GM21526 (cell line): ENCODE results near the gene SUPT3H.

Experiments
- ATAC-seq: cut with Tn5 transposase; IDR thresholded peaks from one replicate; pipeline ENCODE4 v1.9.1; 2021; ENCODE audit warnings: moderate library complexity; ENCODE audit not compliant: unreplicated experiment, low FRiP score

The SUPT3H gene

DNA sequence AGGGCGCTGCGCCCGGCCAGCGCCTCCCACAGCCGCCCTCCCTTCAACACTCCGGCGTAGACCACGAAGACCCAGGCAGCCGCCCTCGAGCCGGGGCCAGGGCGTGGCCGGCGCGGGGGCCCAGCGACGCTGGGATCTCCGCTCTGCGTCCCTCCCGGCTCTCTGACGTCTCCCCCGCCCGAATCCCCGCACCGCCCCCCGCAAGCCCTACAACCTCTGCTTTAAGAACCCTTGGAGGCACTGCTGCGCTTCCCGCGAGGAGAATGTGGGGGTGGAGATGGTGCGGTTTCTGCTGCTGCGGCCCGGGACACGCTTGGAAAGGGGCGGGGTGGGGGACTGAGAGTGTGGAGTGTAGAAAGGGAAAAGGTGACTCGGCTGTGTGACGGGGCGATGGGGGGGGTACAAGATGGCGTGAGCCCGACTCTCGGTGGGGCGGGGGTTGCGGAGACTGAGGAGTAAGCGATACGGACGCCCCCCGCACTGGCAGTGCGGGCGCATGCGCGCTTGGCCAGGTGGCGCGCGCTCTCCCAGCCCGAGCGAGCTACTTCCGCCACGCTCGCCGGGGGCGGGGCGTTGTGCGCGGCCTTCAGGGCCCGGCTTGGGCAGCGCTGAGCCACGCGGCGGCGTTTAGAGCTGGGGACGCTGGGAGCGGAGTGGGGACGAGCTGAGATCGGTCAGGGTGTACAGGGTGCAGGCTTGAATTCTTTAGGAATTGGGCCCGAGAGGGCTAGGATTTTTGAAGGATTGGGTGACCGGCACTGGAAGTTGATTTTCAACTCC lies at the start of gene SUPT3H:
Gene SUPT3H (minus strand): TSS at position 381 of the 780 bp plus-strand sequence.
- peak; percentile 91 for ATAC-seq

DNA sequence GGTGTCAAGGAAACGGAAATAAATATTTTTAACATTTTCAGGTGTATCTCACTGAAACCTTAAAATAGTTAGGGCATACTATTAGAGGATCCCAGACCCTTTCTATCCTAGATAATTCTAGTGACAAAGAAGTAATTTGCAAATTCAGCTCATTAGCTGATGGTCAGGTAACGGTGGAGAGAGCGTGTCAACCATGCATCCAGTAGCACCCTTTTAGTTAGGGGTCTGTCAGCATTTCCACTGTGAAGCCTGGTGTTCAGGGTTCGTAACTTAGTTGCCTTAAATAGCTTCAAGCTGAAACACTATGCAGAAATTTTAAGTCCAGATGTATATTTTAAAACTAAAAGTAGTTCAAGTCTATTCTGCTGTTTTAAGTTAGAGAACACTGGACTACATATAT lies 48.5 kb upstream of the SUPT3H start:
- ATAC-seq = no peak

DNA sequence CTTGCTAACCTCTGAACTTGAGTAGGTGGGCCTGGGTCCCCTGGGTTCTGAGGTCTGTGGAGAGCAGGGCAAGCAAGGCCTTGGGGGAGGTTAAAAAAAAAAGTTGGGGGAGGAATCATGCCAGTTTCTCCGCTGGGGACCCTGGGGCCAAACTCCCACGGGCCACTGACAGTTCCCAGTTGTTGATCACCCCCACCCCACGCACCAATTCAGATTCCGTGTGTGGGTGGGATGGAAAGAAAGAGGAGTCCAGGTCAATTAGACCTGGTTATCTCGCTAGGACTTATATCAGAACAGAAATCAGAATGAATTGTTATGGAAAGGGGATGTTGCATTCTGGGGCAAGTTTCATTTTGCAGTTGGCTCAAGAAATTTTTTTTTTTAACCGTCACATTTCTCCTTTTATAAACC lies 46.7 kb upstream of the SUPT3H start:
- no peak for ATAC-seq

DNA sequence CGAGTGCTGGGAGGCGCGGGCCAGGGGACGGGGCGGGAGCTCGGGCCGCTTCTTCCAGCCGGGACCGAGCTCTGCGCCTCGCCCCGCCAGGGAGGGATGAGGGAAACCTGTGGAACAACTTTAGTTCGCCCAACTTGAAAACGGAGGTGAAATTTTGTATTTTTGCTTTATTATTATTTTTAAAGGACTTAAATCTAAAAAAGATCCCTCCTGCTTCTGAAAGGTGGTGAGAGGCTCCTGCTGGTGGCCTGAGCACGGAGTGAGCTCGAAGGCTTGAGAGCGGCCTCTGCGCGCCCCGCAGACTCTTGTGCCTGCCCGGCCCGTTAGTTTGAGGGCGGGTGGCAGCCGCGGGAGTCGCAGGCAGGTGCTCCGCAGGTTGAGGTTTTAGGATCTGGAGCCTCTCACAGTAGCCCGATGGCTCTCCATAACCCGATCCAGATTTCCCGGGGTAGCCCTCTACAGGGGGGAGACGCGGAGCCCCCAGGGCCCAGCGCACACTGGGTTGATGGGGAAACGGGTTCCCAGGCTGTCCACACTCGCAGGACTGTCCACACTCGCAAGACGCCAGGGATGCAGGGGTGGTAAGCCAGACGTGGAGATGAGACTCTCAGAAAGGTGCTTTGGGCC lies 46.2 kb upstream of the SUPT3H start:
- ATAC-seq = no peak

DNA sequence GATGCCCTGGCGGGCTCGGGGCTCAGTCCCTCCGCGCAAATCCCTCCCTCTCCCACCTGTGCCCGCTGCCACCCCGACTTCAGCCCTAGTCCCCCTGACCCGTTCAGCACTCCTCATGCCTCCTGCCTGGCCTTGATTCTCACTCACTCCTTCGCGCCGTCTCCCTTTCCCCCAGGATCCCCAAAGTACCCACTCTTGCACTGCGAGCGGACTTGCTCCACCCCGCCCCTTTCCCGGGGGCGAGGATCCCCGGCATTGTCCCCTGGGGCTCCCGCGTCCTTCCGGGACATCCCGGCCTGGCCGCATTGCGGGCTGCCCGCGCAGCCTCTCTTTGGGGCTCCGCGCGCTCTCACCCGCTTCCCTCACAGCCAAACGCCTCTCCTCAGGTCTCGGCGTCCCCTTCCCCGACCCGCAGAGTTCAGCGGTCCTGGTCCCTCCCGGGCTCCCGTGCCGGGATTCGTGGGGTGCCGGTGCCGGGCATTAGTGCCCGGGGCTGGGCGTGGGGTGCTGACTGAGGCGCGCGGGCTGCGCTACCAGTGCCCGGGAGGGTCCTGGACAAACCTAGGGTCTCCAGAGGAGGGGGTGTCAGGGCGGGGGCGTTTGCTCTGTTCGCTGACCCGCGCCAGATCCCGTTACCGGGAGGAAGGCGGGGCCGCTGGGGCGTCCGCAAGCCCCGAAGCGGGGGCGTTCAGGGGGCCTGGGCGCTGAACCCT lies 45.5 kb upstream of the SUPT3H start:
- no peak for ATAC-seq

DNA sequence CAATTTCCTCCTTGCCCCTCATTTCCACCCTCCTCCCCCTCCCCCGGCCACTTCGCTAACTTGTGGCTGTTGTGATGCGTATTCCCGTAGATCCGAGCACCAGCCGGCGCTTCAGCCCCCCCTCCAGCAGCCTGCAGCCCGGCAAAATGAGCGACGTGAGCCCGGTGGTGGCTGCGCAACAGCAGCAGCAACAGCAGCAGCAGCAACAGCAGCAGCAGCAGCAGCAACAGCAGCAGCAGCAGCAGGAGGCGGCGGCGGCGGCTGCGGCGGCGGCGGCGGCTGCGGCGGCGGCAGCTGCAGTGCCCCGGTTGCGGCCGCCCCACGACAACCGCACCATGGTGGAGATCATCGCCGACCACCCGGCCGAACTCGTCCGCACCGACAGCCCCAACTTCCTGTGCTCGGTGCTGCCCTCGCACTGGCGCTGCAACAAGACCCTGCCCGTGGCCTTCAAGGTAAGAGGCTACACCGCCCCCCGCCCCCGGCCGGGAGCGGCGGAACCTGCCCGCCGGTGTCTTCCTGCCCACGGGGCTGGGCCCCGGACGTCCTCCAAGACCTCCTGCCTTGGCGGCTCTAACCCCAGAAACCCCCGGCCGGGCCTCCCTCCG lies 44.9 kb upstream of the SUPT3H start:
- no peak for ATAC-seq

DNA sequence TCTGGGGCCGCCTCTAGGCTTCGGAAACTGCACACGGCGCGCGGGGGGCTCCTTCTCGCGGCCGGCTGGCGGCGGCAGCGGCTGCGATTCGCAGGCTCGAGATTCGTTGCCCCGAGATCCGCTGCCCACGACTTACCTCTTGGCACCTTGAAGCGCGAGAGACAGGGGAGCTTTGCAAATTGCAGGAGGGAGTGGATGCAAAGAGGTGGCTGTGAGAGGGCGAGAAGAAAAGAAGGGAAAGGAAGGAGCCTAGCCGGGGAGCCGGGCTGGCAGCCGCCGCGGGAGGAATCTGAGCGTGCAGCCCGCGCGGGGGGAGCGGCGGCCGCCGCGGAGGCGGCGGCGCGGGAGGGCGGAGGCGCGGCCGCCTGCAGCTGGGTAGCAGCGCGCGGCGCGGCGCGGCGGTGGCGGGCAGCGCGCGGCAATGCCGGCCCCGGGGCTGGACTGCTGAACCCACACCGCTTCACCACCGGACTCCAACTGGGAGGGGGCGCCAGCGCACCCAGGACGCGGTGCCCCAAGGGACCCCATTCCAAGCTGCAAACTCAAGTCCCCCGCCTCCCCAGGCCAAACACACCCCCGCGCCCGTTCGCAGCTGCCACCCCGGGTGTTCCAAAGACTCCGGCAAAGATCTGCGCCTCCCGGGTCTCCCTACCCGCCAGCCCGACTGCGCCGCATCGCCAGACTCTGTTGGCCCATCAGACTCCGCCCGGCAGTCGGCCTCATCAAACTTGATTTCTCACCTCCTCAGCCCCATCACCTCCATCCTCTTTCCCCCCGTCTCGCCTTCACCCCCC lies 44.2 kb upstream of the SUPT3H start:
- no peak for ATAC-seq

DNA sequence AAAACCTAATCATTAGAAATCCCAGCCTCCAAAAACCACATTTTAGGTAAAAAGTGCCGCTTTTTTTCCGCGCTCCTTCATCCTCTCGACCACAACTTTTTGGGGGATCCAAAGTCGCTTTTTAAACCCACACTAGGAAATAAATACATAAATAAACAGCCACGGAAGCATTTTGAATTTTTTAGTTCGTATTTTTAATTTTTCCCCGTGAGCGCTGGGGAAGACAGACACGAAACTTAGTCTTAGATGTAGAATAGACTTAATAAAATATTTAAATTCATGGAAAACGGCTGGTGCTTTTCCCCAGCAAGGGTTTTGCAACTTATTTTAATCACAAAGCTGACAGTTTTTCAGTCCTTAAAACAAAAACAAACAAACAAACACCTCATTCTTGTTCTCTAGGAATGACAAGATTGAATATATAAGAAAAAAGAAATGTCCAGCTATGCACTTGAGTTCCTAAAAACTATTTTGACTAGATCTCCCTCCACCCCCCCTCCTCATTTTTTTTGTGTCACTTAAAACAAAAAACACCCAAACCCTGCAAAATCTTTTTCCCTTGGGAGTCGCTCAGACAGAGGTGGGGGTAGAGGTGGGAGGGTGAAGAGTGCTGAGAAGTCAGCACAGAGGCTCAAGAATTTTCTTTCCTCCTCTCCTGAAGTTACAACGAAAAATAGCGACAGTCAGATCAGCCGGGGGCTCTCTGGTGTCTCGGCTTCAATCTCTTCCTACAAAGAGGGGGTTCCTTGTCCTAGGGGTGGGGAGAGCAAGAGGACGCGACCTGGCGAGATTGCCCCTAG lies 43.4 kb upstream of the SUPT3H start:
- no peak for ATAC-seq

DNA sequence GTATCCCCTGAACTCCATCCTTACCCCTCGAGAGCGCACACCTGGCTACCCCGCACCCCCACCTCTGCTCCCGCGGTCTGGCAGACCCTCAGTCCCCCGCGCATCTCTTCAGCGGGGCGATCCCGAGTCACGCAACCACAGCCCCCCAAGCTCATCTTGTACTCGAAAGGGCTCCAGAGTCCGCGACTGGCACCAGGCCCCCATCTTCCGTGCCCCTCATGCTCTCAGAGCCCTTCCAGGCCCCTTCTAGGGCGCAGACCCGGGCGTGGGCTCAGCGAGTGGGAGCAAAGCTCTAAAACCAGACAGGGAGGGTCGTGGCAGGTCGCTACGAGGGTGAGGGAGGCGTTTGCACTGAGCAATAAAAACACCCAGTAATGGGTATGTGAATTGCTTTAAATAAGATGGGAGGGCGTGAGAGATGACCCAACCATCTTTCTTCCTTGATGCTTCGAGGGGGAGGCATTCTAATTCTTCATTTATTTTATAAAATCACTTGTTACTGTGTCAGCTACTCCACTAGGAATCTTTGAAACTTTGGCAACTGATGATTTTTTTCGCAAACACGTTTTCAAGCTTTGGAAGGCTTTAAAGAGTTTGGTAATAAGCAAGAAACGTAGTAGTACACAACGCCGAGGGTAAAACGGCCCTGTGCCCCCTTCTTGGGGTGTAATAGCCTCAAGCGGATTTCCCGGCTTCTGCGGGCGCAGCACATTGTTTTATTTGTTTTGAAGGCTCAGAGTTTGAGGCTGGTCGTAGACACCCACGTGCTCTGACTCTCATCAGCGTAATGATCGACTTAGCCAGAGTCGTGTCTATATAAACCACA lies 42.6 kb upstream of the SUPT3H start:
- ATAC-seq = no peak

DNA sequence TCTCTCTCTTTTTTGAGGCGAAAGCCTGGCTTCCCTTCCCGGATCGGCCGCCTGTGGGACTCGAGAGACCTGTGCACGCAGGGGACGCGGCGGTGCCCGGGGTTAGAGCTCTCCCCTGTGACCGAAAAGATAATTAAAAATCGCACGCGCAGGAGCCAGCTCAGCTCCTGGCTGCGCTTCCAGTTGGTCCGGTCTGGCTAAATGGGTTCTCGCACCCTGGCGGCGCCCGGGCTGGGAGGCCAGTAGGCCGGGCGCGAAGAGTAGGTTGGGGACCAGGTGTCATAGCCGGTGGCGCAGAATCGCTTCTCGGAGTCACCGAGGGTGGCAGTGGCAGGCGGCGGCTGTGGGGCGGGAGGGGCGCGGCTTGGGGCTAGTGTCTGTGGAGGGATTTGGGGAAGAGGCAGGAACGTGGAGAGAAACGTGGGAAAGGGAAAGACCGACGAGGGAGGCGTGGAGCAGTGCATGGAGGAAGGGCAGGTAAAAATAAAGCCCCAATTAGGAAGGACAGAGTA lies 41.9 kb upstream of the SUPT3H start:
- ATAC-seq = no peak

DNA sequence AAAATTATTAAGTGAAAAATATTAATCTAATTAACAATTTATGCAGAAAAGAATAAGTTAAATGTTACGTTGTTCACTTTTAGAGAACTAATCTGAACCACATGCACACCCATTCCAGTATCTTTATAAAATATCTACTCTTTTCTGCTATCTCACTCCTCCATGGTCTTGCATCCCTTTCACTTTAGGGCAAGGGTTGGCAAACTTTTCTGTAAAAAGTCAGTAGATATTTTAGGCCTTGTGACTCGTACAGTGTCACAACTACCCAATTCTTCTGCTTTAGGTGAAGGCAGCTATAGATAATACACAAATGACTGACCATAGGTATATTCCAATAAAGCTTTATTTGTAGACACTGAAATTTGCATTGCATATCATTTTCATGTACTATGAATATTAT lies 39.7 kb upstream of the SUPT3H start:
- ATAC-seq = no peak

DNA sequence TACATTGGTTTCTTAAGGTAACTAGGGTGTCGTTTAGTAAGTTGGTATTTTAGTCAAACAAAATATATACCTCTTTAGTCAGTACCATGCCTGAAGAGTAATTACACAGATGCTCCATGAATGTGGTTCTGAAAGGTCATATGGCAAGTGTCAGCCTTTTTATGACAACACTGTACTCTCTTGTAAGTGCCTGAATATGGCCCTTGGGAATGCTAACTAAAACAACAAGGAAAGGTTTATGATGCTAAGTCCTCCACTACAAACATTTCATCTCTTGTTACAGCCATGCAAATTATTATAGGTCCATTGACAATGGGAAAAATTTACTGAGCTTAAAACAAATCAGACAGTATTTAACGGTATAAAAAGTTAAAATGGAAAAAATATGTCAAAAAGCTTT lies 39.0 kb upstream of the SUPT3H start:
- ATAC-seq = no peak

DNA sequence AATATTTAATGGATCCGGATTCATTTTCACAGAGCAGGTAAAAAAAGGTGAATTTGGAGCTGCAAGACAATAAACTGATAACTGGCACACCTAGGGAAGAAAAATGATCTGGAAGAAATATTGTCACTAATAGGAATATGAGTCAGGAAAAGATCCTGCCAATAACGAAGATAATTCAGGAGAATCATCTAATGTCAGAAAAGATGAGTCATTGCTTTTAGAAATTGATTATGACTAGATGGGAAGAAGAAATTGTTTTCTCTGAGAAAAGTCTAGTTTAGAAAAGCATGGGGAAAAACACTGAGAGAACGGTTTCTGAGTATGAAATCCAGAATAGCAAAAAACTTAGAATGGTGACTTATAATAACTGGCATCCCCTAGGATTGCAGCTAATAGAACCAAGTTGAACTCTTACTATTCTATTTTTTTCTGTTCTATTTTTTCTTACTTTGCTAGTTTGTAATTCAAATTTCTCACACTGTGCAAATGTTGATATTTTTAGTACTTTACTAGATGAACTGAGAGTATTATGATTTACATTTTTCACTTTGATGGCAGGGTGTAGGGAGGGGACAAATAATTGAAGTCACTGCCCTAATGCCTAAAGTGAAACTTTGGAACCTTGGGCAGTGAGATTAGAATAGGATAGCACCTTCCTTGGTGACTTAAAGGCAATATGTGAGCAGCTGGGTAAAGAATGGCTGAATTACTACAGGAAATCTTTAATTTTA lies 38.2 kb upstream of the SUPT3H start:
- ATAC-seq = no peak

DNA sequence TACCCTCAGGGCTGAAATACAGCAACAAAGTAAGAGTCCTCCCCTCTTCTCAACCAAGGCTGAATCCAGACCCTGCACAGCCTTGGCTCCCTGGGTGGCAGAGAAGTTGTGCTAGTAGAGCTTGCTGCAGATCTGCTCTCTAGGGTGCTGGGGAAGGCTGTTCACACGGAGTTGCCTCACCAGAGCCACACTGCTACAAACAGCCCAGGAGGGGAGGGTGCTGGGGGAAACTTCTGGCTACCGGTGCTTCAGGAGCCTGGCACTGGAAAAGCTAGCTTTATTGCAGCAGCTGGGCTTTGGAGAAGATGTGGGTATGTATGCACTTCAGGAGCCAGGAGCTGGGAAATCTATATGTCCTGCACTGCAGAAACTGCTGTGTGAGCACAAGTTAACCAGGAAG lies 37.6 kb upstream of the SUPT3H start:
- no peak for ATAC-seq

DNA sequence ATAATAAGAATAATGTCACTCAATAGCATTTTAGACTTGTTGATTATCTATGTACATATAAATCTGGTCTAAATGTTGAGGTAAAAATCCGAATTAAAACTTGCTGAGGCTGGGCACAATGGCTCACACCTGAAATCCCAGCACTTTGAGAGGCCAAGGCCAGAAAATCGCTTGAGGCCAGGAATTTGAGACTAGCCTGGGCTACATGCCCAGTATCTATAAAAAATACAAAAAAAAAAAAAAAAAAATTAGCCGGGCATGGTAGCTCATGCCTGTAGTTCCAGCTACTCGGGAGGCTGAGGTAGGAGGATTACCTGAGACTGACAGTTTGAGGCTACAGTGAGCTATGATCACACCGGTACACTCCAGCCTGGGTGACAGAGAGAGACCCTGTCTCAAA lies 34.2 kb upstream of the SUPT3H start:
- ATAC-seq = no peak

DNA sequence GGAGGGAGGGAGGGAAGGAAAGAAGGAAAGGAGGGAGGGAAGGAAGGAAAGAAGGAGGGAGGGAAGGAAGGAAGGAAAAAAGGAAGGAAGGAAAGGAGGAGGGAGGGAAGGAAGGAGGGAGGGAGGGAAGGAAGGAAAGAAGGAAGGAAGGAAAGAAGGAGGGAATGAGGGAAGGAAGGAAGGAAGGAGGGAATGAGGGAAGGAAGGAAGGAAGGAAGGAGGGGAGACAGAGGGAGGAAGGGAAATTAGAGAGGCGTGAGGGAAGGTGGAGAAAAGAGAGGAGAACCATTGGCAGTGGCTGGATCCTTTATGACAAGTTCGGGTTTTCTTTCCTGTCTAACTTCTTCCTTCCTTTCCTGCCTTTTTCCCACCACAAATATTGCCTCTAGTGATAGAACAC lies 22.3 kb upstream of the SUPT3H start:
- ATAC-seq = no peak

DNA sequence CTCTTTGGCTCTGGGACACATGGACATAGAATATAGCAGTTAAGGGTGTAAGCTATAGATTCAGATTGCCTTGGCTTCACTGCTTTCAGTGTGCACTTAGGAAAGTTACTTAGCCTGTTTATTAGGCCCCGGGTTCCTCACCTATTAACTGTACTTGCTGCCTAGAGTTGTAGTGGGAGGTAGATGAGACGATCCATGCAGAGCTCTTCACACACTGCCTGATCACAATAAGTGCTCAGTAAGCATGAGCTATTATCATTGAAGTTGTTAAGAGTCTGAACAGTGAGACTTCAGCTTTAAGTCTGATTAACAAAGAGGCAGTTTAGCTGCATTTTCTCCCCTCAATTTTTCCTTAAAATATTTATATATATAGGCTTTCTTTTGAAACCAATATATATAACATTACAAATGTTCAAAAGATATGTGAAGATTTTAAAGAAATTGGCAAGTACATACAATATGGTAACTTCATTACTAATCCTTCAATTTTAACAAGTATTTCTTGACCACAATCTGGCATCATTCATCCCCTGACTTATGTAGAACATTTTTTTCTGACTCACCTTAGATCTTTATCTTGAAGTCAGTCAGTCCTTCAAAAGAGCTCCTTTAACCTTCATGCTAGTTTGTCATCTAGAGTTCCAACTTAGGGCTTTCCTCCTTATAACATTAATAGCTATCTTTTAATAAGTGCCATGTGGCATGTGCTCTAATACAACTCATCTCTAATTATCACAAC lies 20.5 kb upstream of the SUPT3H start:
- no peak for ATAC-seq
